Mucosa of stomach (tissue), 1 donor: ENCODE results near the gene BCAS1.

Experiments used
- H3K27me3 ChIP-seq: one replicate; pipeline ENCODE4 v1.7.0; 2013; ENCODE audit warnings: mild to moderate bottlenecking, low read length; ENCODE audit not compliant: control insufficient read depth, insufficient read depth
- H3K36me3 ChIP-seq: one replicate; pipeline ENCODE4 v1.7.0; 2013; ENCODE audit warnings: low read length; ENCODE audit not compliant: control insufficient read depth, insufficient read depth
- H3K4me1 ChIP-seq: one replicate; pipeline ENCODE4 v1.7.0; 2013; ENCODE audit warnings: mild to moderate bottlenecking, low read length; ENCODE audit not compliant: control insufficient read depth, insufficient read depth
- H3K4me3 ChIP-seq: one replicate; pipeline ENCODE4 v1.7.0; 2013; ENCODE audit warnings: low read length
- H3K9ac ChIP-seq: one replicate; pipeline ENCODE4 v1.7.0; 2013; ENCODE audit warnings: mild to moderate bottlenecking, low read length, moderate library complexity
- H3K9me3 ChIP-seq: one replicate; pipeline ENCODE4 v1.7.0; 2013; ENCODE audit warnings: mild to moderate bottlenecking, low read length, moderate library complexity; ENCODE audit not compliant: control insufficient read depth
- donor health status: Pancreatic carcinoma.

The BCAS1 gene

DNA sequence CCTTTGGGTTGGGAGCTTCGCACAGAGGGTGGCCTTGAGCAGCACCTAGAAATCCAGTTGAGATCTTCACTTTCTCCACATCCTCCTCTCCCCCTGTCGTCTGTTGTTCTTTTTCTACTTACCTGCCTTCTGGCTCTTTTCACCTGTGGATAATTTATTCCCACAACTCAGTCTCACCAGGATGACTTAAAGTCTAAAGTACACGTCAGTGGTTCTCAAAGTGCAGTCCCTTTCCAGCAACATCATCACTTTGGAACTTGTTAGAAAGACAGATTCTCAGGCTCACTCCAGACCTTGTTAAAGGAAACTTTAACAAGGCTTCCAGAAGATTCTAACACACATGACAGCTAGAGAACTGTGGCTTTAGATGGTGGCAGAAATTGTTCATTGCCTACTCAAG lies 27.7 kb upstream of the BCAS1 start:
- Histone ChIP-seq H3K27me3 (no peaks in the 10 kb centered on the region), H3K9me3 (no peaks in the 10 kb centered on the region), H3K9ac (no peak overlapping the region), H3K4me1 (peaks cover 11% of the 10 kb centered on the region), H3K36me3 (no peaks in the 10 kb centered on the region), H3K4me3 (no peak overlapping the region)

DNA sequence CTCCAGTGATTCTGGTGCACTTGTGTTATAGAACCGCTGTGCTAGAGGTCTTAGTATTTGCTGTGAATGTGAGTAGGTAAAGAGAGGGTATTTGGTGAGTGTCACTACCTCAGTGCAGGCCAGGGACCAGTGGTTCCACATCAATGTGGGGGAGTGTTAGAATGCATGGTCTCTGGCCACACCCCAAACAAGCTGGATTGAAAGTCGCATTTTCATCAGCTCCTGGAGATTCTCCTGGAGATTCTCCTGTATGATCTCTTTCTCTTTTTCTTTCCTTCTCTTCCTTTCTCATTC lies 26.8 kb upstream of the BCAS1 start:
- Histone ChIP-seq H3K4me3 (no peak overlapping the region), H3K9me3 (no peaks in the 10 kb centered on the region), H3K9ac (no peak overlapping the region), H3K4me1 (peaks cover 12% of the 10 kb centered on the region), H3K27me3 (no peaks in the 10 kb centered on the region), H3K36me3 (no peaks in the 10 kb centered on the region)

DNA sequence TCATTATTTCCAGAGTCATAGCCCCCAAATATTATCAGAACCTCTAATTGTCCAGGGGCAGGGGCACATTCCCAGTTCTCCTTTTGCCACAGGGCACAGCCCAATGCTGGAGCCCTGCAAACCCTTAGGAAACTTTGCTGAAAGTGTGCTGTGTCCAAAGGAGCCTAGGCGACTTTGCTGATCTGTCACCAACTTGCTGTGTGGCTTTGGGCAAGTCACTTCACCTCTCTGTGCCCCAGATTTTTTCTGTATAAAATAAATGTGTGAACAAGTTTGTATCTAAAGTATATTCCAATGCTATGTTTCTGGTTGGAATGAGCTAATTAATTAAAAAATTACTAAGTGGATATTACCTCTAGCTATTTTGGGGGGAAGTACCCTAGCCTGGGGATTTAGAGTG lies 25.4 kb upstream of the BCAS1 start:
- H3K9ac ChIP-seq: no peak overlapping the region
- H3K36me3 ChIP-seq: no peaks in the 10 kb centered on the region
- H3K4me1 ChIP-seq: peaks cover 12% of the 10 kb centered on the region
- H3K9me3 ChIP-seq: no peaks in the 10 kb centered on the region
- no peak overlapping the region for H3K4me3 ChIP-seq
- H3K27me3 ChIP-seq: no peaks in the 10 kb centered on the region

DNA sequence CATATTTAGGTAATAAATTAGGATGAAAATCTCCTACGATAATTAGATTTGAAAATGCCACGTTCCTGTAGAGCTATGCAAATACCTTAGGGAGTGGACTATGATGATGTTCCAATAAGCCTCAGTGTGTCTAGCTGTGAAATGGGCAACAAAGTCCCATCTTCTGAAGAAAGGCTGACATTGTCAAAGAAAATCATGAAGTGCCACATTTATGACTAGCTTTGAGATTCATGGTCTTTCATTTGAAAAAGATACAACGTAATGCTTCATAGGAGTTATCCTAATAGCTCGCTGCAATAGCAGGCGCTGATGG lies 23.8 kb upstream of the BCAS1 start:
- Histone ChIP-seq H3K36me3 (no peaks in the 10 kb centered on the region), H3K9me3 (no peaks in the 10 kb centered on the region), H3K9ac (no peak overlapping the region), H3K4me1 (peaks cover 12% of the 10 kb centered on the region), H3K4me3 (no peak overlapping the region), H3K27me3 (no peaks in the 10 kb centered on the region)

DNA sequence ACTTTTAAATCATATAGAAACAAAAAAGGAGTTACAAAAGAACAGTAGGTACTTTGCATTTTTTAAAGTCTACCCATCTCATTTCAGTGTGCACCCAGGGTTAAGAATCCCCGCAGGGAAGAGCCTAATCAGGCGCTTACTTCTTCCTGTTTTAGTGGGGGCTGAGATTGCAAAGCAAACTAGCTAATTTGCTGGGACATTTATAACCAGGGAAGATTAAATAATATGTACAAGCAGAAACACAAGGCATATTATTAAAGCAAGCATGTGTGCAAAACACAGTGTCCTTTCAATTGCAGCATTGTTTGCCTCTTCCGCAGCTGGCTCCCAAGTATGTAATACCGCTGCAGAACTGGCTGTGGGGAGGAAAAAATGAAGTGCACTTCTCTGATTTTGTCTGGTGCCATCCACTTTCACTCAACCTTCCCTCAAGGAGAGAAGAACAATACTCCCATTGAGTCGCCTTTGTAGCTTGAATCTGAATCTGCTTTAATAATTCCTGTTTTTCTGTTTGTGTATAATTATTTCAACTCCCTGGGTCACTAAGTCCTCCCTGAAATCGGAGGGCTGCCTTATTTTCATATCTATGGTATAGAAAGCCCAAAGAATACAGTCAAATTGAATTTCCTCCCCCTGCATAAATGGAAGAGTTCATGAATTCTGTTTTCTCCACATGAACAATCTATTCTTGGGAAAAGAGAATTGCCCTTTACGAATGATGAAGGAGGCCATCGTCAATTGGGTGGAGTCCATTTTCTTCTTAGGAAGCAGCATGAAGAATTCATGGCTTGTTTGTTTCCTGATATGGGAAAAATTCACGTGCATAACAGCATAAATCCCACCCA lies 23.3 kb upstream of the BCAS1 start:
- no peak overlapping the region for H3K9ac ChIP-seq

DNA sequence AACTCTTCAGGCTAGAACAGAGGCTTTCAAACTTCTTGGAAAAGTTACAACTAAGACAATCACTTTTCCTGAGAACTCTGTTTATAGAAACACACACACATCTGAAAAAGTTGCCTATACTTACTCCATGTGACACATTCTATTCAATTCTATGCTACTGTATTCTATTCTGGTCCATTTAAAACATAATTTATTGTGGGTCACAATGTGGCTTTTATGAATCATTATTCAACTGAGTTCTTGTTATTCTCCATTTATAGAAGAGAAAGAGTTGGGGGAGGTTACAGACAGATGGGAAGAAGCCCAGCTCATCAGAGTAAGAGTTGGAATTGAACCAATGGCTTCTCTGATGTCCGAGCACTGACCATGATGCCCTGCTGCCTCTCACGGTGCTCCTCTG lies 21.6 kb upstream of the BCAS1 start:
- Histone ChIP-seq H3K9me3 (no peaks in the 10 kb centered on the region), H3K27me3 (no peaks in the 10 kb centered on the region), H3K36me3 (no peaks in the 10 kb centered on the region), H3K4me1 (peaks cover 13% of the 10 kb centered on the region), H3K9ac (no peak overlapping the region), H3K4me3 (no peak overlapping the region)

More for the DNA sequence above, 23.3 kb upstream of the BCAS1 start:
- Histone ChIP-seq H3K4me3 (no peak overlapping the region), H3K27me3 (no peaks in the 10 kb centered on the region), H3K9me3 (no peaks in the 10 kb centered on the region), H3K4me1 (peaks cover 12% of the 10 kb centered on the region), H3K36me3 (no peaks in the 10 kb centered on the region)

DNA sequence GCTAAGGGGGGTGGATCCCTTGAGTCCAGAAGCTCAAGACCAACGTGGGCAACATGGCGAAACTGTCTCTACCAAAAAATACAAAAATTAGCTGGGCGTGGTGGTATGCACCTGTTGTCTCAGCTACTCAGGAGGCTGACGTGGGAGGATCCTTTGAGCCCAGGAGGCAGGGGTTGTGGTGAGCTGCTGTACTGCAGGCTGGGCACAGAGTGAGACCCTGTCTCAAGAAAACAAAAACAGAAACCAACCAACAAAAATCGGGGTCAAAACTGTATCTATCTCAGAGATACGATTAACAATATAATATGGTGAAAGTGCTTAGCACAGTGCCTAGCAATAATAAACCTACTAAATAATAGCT lies 20.7 kb upstream of the BCAS1 start:
- H3K27me3 ChIP-seq: no peaks in the 10 kb centered on the region
- H3K9ac ChIP-seq: no peak overlapping the region
- no peaks in the 10 kb centered on the region for H3K36me3 ChIP-seq
- no peaks in the 10 kb centered on the region for H3K9me3 ChIP-seq
- H3K4me3 ChIP-seq: no peak overlapping the region
- peaks cover 21% of the 10 kb centered on the region for H3K4me1 ChIP-seq

DNA sequence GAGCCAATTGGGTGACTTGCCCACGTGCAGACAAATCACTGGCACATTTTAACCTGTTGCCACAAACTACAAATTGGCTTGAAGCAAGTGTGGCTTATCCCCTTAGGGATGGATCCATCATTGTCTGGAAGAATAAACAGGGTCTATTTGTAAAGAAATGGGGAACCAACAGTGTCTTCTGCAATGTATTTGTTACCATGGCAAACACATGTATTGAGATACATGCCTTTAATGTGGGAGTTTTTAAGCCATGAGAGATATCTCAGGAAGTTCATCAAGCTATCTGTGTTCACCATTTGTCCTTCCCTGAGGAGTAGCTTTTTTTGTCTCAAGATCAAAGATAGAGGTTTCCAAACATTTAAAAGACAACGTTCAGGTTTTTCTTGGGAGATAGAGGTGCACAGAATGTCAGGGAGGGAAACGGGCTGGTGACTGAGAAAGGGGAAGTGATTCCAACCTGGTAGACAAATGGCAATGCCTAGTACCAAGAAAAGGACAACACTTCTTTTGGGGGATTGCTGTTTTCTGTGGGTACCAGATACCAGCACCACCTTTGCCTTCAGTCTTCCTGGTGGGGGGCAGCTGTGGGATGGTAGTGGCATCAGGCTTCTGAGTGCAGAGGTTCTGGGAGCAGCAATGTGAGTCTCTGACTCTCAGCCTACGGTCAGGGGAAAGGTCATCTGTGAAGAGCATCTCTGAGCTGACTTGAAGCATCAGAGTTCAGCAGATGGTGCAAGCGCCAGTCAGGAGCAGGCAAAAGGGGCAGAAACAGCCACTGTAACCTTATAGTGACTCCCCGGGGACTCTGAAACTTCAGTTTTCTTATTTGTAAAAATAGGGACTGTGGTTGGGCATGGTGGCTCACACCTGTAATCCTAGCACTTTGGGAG lies 20.1 kb upstream of the BCAS1 start:
- no peaks in the 10 kb centered on the region for H3K27me3 ChIP-seq

DNA sequence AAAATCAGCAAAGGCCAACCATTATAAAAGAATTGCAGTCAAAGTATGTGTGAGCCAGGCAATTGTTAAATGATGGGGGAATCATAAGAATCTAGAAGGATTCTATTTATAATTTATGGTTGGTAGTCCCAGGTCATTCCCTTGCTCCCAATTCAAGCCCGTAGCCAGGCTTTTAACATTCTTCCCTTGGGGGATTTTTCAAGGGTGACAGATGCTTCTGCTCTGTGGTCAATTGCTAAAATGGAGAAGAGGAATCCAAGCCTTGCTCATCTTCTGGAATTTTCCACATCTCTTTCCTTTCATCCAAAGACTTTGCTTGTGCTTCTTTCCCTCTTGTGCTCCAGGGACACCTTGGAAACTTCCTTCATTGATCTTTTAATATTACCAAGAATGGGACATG lies 18.0 kb upstream of the BCAS1 start:
- H3K4me3 ChIP-seq: no peak overlapping the region
- peaks cover 30% of the 10 kb centered on the region for H3K4me1 ChIP-seq
- no peaks in the 10 kb centered on the region for H3K36me3 ChIP-seq

More for the DNA sequence above, 20.1 kb upstream of the BCAS1 start:
- H3K4me3 ChIP-seq: no peak overlapping the region
- H3K9ac ChIP-seq: no peak overlapping the region
- peaks cover 27% of the 10 kb centered on the region for H3K4me1 ChIP-seq
- no peaks in the 10 kb centered on the region for H3K9me3 ChIP-seq
- no peaks in the 10 kb centered on the region for H3K36me3 ChIP-seq

DNA sequence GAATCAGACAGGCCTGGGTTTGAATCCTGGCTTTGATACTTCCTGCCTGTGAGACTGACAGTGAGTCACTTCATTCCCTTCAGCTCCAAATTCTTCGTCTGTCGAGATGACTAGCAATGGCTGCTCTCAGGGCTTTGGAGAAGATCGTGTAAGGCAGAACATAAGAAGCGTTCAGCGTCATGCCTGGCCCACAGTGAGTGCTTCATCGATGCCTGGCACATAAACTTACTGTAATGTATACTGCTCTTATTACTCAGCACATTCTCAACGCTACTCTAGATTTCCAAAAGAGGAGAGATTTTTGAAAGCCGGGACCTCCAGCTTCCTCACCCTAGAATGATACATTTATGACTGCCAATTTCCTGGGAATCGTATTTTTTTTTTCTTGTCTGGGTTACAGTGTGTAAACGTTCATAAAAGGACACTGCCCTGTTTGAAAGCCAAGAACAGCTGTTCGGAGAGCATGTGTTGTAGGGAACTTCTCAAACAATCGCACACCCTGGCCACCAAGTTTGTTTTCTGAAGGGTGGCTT lies 16.2 kb upstream of the BCAS1 start:
- H3K9ac ChIP-seq: no peak overlapping the region
- H3K4me1 ChIP-seq: peaks cover 37% of the 10 kb centered on the region

More for the DNA sequence above, 18.0 kb upstream of the BCAS1 start:
- H3K9ac ChIP-seq: no peak overlapping the region
- H3K27me3 ChIP-seq: no peaks in the 10 kb centered on the region
- no peaks in the 10 kb centered on the region for H3K9me3 ChIP-seq

DNA sequence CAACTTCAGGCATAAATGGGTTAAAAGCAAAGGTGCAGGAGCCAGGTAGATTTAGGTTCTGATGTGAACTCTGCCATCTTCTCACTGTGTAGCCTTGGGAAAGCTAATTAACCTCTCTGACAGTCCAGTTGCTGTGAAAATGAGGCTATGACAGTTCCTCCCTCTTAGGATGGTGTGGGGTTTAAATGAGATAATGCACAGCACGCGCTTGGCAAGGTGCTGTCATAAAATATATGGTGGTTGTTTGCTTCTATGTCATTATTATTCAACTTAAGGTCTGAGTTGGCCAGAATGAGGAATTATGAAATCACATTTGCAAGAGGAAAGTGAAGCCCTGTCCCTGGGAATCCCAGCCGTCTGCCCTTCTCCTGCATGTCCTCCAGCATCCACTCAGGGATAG lies 15.5 kb upstream of the BCAS1 start:
- Histone ChIP-seq H3K27me3 (no peaks in the 10 kb centered on the region), H3K9me3 (no peaks in the 10 kb centered on the region), H3K9ac (no peak overlapping the region), H3K4me1 (peaks cover 37% of the 10 kb centered on the region), H3K36me3 (no peaks in the 10 kb centered on the region), H3K4me3 (no peak overlapping the region)

More for the DNA sequence above, 16.2 kb upstream of the BCAS1 start:
- Histone ChIP-seq H3K4me3 (no peak overlapping the region), H3K9me3 (no peaks in the 10 kb centered on the region), H3K27me3 (no peaks in the 10 kb centered on the region), H3K36me3 (no peaks in the 10 kb centered on the region)

DNA sequence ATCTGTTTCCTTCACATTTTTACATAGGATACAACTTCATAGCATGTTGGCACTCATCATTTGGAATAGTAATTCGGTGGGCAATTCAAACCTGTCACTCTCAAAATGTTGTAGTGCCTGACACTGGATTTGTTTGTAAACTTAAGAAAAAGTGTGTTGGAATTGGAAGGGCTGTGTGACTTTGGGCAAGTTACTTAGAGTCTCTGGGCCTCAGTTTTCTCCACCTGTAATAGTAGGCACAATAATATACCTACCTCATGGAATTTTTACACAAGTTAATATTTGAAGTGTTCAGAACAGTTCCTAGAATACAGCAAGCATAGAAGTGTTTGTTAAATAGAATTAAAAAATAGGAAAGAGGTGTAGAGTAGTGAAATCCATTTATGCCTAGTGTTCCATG lies 15.0 kb upstream of the BCAS1 start:
- no peaks in the 10 kb centered on the region for H3K9me3 ChIP-seq
- H3K4me1 ChIP-seq: peaks cover 37% of the 10 kb centered on the region
- H3K4me3 ChIP-seq: no peak overlapping the region
- no peaks in the 10 kb centered on the region for H3K27me3 ChIP-seq
- H3K9ac ChIP-seq: no peak overlapping the region
- no peaks in the 10 kb centered on the region for H3K36me3 ChIP-seq
